Vagina (tissue), 2 donors: ENCODE results near the gene CNTN5.

Experiments
- POLR2AphosphoS5 ChIP-seq, 2 donors: sonication (generic); formaldehyde crosslinking; IDR thresholded peaks; one replicate each; pipeline ENCODE4 v1.9.0; 2017; ENCODE audit warnings: antibody characterized with exemption in 2 of 2, mild to moderate bottlenecking in 2 of 2, low read depth in 1 of 2; ENCODE audit not compliant: insufficient read depth in 1 of 2
- TF ChIP-seq, protein P1 (sequence below), 3 experiments: fragments of 450-650 bp in 2 of 3; fragments of 200-600 bp in 1 of 3; sonication (generic) in 1 of 3; IDR thresholded peaks; one replicate each; pipeline ENCODE4 v1.5.1; 2017 to 2019; ENCODE audit warnings: antibody characterized with exemption in 3 of 3, mild to moderate bottlenecking in 2 of 3, moderate library complexity in 2 of 3

DNA sequence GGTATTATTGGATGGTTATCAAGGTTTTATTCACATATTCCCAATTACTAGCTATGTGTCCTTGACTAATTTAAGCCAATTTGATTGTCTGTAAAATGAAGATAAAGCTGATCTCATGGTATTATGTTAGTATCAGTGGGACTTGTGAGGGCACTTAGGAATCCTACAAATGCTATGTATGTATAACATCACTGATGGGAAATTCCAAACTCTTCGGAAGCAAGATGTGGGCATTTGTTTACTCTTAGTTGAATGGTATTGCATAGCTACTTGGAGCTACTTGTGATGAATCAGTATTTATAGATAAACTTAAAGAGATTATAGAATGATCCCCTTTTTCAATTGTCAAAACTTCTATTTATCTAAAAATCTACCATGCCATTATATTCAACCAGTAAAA is 239.9 kb downstream of the CNTN5 start:
- TF ChIP-seq, protein P1, sequence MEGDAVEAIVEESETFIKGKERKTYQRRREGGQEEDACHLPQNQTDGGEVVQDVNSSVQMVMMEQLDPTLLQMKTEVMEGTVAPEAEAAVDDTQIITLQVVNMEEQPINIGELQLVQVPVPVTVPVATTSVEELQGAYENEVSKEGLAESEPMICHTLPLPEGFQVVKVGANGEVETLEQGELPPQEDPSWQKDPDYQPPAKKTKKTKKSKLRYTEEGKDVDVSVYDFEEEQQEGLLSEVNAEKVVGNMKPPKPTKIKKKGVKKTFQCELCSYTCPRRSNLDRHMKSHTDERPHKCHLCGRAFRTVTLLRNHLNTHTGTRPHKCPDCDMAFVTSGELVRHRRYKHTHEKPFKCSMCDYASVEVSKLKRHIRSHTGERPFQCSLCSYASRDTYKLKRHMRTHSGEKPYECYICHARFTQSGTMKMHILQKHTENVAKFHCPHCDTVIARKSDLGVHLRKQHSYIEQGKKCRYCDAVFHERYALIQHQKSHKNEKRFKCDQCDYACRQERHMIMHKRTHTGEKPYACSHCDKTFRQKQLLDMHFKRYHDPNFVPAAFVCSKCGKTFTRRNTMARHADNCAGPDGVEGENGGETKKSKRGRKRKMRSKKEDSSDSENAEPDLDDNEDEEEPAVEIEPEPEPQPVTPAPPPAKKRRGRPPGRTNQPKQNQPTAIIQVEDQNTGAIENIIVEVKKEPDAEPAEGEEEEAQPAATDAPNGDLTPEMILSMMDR (IDR thresholded peaks at IDR 0.05) = no peak
- no peak for TF ChIP-seq POLR2AphosphoS5 (IDR thresholded peaks at IDR 0.05; ENCODE audit: insufficient read depth in 1 of 2, low read depth in 1 of 2)
